Measurements from ENCODE around the gene SLC11A1. TPM values are rescaled to one million over a fixed set of nuclear protein-coding genes. Genes with fewer than 3 reads are reported as not detected.

SLC11A1 gene
- total and polyA plus RNA-seq, 7 donors, result 0.96 to 3.9 (median 2.2) TPM

DNA sequence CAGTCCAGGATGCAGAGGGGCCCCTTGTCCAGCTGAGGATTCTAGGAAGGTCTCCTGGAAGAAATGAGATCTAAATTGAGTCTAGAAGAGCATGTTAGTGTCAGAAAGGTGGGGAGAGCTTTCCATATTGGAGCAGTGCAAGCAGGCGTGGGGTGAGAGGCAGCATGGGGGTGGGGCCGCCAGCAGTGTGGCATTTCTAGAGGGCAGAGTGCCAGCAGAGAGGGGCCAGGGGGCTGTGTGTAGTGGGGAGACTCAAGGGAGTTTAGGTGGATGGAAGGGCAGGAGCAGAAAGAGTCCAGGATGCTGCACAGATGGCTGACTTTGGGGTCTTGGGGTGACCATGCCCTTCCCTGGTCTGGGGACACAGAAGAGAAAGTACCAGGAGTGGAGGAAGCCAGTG lies 39.0 kb downstream of the SLC11A1 start:
- TF ChIP-seq, protein P1, sequence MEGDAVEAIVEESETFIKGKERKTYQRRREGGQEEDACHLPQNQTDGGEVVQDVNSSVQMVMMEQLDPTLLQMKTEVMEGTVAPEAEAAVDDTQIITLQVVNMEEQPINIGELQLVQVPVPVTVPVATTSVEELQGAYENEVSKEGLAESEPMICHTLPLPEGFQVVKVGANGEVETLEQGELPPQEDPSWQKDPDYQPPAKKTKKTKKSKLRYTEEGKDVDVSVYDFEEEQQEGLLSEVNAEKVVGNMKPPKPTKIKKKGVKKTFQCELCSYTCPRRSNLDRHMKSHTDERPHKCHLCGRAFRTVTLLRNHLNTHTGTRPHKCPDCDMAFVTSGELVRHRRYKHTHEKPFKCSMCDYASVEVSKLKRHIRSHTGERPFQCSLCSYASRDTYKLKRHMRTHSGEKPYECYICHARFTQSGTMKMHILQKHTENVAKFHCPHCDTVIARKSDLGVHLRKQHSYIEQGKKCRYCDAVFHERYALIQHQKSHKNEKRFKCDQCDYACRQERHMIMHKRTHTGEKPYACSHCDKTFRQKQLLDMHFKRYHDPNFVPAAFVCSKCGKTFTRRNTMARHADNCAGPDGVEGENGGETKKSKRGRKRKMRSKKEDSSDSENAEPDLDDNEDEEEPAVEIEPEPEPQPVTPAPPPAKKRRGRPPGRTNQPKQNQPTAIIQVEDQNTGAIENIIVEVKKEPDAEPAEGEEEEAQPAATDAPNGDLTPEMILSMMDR (IDR thresholded peaks at IDR 0.05), result no peak
- Histone ChIP-seq H3K9me3 (no peaks in the 10 kb centered on the region), H3K27me3 (ENCODE audit: insufficient read depth in 3 of 3, low read length in 2 of 3) (no peaks in the 10 kb centered on the region), H3K4me1 (no peaks in the 10 kb centered on the region), H3K4me3 (no peak overlapping the region), H3K27ac (no peak overlapping the region), H3K36me3 (ENCODE audit: insufficient read depth in 1 of 2, low read depth in 1 of 2) (no peaks in the 10 kb centered on the region)
- peak in 1 of 2 donors; percentile 17 for DNase-seq
- intact Hi-C loops (cut with DNase I), result no loop called here
- no peak for ATAC-seq
- 73 to 80% (median 74%) methylated on average over 2 of the region's 2 CpGs for WGBS, 3 donors

DNA sequence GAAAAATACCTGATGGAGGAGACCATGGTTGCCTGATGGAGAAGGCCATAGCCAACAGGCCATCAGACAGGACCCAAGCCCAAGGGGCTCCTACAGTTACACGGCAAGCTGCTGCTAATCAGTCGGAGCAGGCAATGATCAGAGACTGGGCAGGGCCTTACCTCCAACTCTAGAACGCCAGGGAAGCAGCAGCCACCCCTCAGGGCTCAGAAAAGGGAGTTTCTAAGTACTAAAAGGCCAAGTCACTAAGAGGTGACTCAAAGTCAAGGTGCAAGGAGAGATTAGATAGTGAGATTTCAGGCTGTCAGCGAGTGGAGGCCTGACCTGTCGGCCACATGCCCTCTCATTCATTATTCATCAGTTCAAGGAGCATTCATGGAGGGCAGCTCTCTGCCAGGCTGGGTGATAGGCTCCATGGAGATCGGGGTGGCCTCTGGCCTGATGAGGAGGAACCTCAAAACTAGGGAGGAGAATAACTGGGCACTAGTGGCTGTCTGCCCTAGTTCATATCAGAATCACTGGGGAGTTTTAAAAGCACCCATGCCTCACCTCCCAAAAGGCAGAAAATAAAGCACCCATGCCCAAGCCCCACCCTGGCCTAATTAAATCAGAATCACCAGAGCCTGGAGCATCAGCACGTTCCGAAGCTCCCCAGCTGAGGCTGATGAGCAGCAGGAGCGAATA lies 40.5 kb downstream of the SLC11A1 start:
- Histone ChIP-seq H3K4me1 (no peaks in the 10 kb centered on the region), H3K27ac (no peak overlapping the region), H3K9me3 (no peaks in the 10 kb centered on the region), H3K4me3 (no peak overlapping the region), H3K36me3 (ENCODE audit: insufficient read depth in 1 of 2, low read depth in 1 of 2) (no peaks in the 10 kb centered on the region), H3K27me3 (ENCODE audit: insufficient read depth in 3 of 3, low read length in 2 of 3) (no peaks in the 10 kb centered on the region)
- intact Hi-C loops (cut with DNase I), result no loop called here
- TF ChIP-seq, protein P1 (IDR thresholded peaks at IDR 0.05), result no peak
- ATAC-seq (no peak), DNase-seq (peak in 1 of 2 donors; percentile 23)
- 78 to 91% (median 85%) methylated on average over 9 of the region's 9 CpGs for WGBS, 3 donors

GRCh38 chr2:218423584-218423983 lies 41.5 kb downstream of the SLC11A1 start:
- H3K9me3 ChIP-seq, result no peaks in the 10 kb centered on the region
- no peak overlapping the region for H3K4me3 ChIP-seq
- H3K4me1 ChIP-seq, result no peaks in the 10 kb centered on the region
- no peak overlapping the region for H3K27ac ChIP-seq
- 82 to 92% (median 85%) methylated on average over 8 to 9 of the region's 9 CpGs for WGBS, 3 donors
- H3K36me3 ChIP-seq (ENCODE audit: insufficient read depth in 1 of 2, low read depth in 1 of 2), result no peaks in the 10 kb centered on the region
- intact Hi-C loops (cut with DNase I), result no loop called here
- TF ChIP-seq, protein P1 (IDR thresholded peaks at IDR 0.05), result no peak
- DNase-seq, result peak in 1 of 2 donors; percentile 14
- no peak for ATAC-seq
- no peaks in the 10 kb centered on the region for H3K27me3 ChIP-seq (ENCODE audit: insufficient read depth in 3 of 3, low read length in 2 of 3)

DNA sequence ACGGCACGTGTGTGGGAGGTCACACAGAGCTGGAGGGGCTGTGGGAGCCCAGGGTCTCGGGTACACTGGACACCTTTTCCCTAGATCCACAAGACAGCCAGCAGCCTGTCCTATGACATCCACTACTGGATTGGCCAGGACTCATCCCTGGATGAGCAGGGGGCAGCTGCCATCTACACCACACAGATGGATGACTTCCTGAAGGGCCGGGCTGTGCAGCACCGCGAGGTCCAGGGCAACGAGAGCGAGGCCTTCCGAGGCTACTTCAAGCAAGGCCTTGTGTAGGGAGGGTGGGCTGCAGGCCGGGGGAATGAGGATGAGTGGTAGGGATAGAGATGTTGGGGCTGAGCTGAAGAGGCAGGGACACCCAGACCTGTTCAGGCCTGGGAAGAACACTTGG lies 43.5 kb downstream of the SLC11A1 start:
- no peaks in the 10 kb centered on the region for H3K36me3 ChIP-seq (ENCODE audit: insufficient read depth in 1 of 2, low read depth in 1 of 2)
- ATAC-seq, result no peak
- WGBS, 3 donors, result 71 to 82% (median 81%) methylated on average over 10 of the region's 10 CpGs
- no peaks in the 10 kb centered on the region for H3K4me1 ChIP-seq
- H3K27me3 ChIP-seq (ENCODE audit: insufficient read depth in 3 of 3, low read length in 2 of 3), result no peaks in the 10 kb centered on the region
- TF ChIP-seq, protein P1 (IDR thresholded peaks at IDR 0.05), result no peak
- H3K4me3 ChIP-seq, result no peak overlapping the region
- no peaks in the 10 kb centered on the region for H3K9me3 ChIP-seq
- no peak overlapping the region for H3K27ac ChIP-seq
- intact Hi-C loops (cut with DNase I), result no loop called here
- DNase-seq, result peak in 1 of 2 donors; percentile 42

GRCh38 chr2:218427741-218428140 lies 45.7 kb downstream of the SLC11A1 start:
- TF ChIP-seq, protein P1 (IDR thresholded peaks at IDR 0.05), result no peak
- H3K4me3 ChIP-seq, result no peak overlapping the region
- ATAC-seq, result no peak
- 58 to 71% (median 67%) methylated on average over 11 of the region's 11 CpGs for WGBS, 3 donors
- H3K27me3 ChIP-seq (ENCODE audit: insufficient read depth in 3 of 3, low read length in 2 of 3), result no peaks in the 10 kb centered on the region
- no peaks in the 10 kb centered on the region for H3K4me1 ChIP-seq
- intact Hi-C loops (cut with DNase I), result no loop called here
- H3K27ac ChIP-seq, result no peak overlapping the region
- no peaks in the 10 kb centered on the region for H3K9me3 ChIP-seq
- DNase-seq, result peak in 1 of 2 donors; percentile 42
- H3K36me3 ChIP-seq (ENCODE audit: insufficient read depth in 1 of 2, low read depth in 1 of 2), result no peaks in the 10 kb centered on the region
